ENCODE measurements around the gene CD19.
"Not testable (repeated sequence)": the region's sequence is repeated elsewhere in the genome, so short reads cannot be mapped to it uniquely, and the experiment has no call there.

CD19 gene

DNA sequence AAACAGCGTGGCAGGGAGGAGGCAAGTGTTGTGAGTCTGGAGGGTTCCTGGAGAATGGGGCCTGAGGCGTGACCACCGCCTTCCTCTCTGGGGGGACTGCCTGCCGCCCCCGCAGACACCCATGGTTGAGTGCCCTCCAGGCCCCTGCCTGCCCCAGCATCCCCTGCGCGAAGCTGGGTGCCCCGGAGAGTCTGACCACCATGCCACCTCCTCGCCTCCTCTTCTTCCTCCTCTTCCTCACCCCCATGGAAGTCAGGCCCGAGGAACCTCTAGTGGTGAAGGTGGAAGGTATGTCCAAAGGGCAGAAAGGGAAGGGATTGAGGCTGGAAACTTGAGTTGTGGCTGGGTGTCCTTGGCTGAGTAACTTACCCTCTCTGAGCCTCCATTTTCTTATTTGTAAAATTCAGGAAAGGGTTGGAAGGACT is at the start of gene CD19:
CD19 (plus strand) TSS at position 171 of the 425 bp plus-strand sequence; CDS start at position 201, 30 bp downstream.
- DNase-seq, result no peak

GRCh38 chr16:28882551-28883160 is 49.1 kb upstream of the CD19 start:
- no peak for DNase-seq

GRCh38 chr16:28883221-28883996 is 48.4 kb upstream of the CD19 start:
- DNase-seq, result no peak

DNA sequence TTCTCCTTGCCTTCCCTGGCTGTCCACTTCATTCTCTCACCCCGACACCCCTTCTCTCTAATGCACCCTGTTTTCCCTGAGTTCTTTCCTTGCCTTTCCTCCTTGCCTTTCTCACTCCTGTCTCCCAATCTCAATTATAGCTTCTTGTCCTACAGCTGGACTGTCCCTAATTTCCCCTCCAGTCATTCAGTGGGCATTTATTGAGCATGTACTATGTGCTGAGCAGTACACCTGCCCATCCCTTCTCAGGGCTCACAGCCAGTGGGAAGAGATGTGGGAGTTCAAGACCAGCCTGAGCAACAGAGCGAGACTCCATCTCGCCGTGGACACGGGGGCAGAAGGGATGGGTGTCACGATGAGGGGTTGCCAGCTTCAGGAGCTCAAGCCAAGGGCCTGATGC is 47.7 kb upstream of the CD19 start:
- no peak for DNase-seq

- DNase-seq, result no peak
Observed at GRCh38 chr16:28886945-28887344, 44.8 kb upstream of the CD19 start.

- not testable (repeated sequence) for DNase-seq
Observed at GRCh38 chr16:28890355-28890754, 41.4 kb upstream of the CD19 start.

DNA sequence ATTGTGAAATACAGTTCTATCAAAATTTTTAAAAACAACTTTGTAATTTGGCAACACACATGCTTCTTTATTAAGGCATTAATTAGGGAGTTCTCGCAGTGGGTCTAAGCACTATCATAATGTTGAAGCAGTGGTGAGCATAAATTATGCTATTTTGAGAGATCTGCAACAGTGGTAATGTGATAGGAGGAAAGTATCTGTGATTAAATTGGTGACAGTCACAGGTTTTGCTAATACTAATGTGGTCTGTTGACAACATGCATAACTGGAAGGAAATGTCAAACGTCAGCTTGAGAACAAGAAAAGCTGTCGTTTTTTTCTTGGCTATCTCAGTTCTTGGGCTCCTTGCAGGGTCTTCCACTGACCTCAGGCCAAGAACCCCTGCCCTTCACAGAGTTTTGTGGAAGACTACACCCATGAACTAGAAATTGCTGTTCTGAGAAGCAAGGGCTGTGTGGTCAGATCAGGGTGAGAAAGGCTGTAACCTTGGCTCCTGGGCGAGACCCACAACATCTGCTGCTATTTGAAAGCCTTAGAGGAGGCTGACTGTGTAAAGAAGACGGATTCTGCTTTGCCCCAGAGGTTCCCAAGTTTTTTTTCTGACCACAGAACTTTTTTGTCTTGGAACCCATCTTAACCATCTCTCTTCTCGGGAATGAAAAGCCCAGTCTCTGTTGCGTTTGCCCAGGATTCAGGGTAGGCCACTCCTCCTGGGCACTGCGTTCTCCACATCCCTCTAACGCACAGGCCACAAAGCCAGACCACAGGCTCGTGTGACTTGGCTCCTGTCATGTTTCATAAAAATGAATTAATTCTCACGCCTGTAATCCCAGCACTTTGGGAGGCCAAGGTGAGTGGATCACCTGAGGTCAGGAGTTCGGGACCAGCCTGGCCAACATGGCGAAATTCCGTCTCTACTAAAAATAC is 39.5 kb upstream of the CD19 start:
- DNase-seq, result no peak

DNA sequence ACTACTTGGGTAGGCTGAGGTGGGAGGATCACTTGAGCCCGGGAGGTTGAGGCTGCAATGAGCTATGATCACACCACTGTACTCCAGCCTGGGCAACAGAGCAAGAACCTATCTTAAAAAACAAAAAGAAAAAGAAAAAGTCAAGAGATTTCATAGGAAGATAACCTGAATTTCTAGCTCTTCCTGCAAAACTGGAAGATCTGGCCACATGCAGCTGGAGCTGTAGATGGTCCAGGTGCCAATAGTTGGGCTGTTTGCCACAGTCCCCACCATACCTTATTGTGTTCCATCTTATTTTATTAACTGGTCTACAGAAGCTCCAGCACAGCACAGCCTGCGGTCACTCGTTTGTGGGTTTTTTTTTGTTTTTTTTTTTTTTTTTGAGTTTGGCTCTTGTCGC is 38.5 kb upstream of the CD19 start:
- DNase-seq, result no peak

DNA sequence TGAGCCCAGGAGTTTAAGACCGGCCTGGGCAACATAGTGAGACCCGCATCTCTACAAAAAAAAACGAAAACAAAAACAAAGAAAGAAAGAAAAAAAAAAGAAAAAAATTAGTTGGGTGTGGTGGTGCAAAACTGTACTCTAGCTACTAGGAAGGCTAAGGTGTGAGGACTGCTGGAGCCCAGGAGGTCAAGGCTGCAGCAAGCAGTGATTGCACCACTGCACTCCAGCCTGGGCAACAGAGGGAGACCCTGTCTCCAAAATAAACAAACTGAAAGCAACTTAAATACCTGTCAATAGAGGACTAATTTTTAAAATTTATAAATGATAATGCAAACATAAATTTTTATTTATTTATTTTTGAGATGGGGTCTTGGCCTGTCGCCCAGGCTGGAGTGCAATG is 36.2 kb upstream of the CD19 start:
- no peak for DNase-seq

DNA sequence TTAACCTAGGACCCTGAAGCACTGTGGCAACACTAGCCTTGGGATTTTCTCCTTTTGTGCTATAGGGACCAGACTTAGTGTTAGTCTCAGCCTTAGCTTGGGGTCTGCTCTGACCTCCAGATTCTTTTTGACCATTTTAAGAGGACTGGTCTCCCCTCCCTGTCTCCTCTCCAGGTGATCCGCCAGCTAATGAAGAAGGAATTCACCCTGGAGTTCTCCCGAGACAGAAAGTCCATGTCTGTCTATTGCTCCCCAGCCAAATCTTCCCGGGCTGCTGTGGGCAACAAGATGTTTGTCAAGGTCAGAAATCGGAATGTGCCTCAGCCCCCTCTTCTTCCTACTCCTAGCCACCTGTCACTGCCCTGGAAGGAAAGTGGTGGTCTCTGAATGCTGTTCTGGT is 33.9 kb upstream of the CD19 start:
- no peak for DNase-seq

GRCh38 chr16:28898266-28898665 is 33.5 kb upstream of the CD19 start:
- no peak for DNase-seq

DNA sequence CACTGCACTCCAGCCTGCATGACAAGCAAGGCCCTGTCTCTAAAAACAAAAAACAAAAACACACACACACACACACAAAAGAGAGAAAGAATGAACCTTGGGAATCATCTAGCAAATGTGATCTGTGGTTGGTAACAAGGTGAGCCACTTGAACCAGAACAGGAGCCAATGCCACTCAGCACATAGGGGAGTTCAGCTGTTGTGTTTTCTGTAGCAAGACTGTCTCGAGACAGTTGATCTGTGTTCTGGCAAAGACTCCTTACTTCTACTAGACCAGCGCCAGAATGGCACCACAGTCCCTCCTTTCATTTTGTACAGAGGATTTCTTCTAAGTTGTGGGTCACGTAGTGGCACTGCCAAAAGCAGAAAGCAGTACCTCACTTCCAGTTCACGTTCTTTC is 32.8 kb upstream of the CD19 start:
- DNase-seq, result no peak

DNA sequence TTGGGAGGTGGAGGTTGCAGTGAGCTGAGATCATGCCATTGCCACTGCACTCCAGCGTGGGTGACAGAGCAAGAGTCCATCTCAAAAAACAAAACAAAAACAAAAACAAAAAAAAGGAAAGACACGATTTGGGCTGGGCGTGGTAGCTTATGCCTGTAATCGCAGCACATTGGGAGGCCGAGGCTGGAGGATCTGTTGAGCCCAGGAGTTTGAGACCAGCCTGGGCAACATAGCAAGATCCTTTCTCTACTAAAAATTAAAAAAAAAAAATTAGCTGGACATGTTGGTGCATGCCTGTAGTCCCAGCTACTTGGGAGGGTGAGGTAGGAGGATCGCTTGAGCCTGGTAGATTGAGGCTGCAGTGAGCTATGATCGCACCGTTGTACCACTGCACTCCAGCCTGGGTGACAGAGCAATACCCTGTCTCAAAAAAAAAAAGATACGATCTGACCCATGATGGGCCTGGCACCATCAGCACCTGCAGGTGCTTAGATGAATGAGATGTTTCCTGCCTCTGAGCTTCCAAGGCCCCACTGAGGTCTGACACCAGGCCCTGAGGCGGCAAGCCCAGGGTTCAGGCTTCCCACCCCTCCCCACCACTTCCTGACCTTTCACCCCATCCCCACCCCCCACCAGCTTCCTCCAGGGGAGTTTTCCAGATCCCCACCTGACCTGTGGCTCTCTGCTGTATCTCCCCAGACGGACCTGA is 31.7 kb upstream of the CD19 start:
- no peak for DNase-seq

DNA sequence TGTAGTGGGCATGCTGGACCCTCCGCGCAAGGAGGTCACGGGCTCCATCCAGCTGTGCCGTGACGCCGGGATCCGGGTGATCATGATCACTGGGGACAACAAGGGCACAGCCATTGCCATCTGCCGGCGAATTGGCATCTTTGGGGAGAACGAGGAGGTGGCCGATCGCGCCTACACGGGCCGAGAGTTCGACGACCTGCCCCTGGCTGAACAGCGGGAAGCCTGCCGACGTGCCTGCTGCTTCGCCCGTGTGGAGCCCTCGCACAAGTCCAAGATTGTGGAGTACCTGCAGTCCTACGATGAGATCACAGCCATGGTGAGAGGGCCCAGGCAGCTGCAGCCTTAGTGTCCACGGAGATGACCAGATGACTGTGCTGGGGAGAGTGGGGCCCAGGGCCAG is 31.2 kb upstream of the CD19 start:
- DNase-seq, result no peak

- no peak for DNase-seq
Observed at GRCh38 chr16:28901862-28902261, 29.9 kb upstream of the CD19 start.

DNA sequence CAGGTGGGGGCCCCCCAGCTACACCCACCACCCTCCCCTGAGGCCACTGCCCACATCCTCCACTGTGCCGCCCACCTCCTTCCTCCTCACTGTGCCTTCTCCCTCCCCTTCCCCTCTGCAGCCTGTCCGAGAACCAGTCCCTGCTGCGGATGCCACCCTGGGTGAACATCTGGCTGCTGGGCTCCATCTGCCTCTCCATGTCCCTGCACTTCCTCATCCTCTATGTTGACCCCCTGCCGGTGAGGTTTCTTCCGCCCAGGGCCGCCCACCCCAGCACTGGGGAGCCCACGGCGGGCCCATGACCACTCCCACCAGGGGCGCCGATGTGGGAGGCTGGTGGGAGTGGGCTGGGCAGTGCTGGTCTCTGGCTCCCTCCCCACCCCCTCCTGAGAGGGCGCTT is 28.9 kb upstream of the CD19 start:
- no peak for DNase-seq

DNA sequence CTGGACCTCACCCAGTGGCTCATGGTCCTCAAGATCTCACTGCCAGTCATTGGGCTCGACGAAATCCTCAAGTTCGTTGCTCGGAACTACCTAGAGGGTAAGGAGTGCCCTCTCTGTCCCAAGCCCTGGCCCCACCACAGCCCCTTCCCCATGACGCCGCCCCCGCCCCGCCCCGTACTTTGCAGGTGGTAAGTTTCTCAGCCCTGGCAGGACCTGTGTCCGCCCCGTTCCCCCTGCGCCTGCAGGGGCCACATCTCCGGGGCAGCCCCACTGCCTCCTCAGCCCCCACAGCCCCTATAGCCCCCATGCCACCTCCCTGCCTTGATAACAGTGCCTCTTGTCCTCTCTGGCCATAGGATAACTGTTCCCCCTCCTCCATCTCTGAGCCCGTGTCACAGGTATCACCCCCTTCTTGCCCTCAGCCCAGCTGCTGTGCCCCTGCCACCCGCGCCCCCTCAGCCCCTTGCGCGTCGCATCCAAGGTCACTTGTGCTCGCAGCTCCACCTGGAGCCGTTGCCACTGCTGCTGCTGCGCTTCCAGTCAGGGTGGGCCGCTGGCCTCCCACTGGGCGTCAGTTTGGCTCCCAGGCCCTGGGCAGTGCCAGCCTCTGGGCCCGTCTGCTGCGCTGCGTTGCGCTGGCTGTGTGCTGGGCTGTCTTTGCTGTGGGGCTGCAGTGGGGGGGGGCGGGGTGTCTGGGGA is 28.3 kb upstream of the CD19 start:
- DNase-seq, result no peak

GRCh38 chr16:28904363-28904762 is 27.4 kb upstream of the CD19 start:
- no peak for DNase-seq

DNA sequence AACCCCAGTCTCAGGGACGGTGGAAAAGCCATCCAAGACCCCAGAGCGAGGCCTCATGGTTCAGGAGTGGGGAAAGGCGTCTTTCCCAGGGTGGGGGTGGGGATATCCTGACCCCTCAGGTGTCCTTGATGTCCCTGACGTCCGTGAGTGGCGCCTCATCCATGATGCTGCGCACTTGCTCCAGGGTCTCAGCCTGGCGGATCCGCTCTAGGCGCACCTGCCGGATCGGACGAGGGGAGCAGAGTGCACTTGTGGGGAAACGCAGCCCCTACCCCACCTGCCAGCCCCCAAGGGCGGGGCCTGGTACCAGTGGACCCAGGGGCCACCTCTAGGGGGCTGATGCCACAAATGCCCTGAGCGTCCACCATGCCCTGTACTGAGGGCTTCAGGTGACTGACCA is 26.9 kb upstream of the CD19 start:
- no peak for DNase-seq

DNA sequence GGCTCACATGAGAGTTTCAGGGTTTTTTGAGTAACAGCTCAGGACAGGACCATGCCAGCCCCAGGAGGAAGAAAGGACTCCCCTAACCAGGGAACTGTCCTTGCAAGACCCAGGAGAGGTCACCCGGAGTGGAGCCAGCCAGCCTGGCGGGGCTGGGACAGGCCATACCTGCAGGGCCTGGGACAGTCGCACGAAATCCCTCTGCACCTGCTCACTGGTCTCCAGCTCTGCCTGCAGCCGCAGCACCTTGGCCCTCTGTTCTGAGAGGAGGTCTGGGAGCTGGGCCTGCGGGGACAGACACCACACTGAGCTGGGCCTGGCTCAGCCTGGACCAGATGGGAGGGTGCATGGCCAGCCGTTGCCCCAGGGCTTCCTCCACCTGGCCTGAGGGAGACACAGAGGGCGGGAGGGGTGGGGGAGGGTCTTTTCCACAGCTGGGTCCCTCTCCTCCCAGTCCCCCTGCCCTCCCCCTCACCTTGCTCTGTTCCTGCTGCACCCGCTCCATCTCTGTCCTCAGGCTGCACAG is 26.5 kb upstream of the CD19 start:
- DNase-seq, result no peak

GRCh38 chr16:28905800-28906372 is 25.9 kb upstream of the CD19 start:
- no peak for DNase-seq

Data from suppressor macrophage treated with lipopolysaccharide for 4 hours (primary cell).